Body of pancreas (tissue), 4 donors: Measurements from ENCODE around the gene SLC35F6.

Experiments used
- POLR2A ChIP-seq, 3 donors: fragments of 450-650 bp; IDR thresholded peaks; one replicate each; pipeline ENCODE4 v1.6.1; 2016; ENCODE audit warnings: antibody characterized with exemption in 3 of 3, mild to moderate bottlenecking in 2 of 3
- TF ChIP-seq, protein P1 (sequence below), 7 experiments: fragments of 450-650 bp in 4 of 7; fragments of 200-600 bp in 3 of 7; sonication (generic) in 3 of 7; IDR thresholded peaks; one replicate each; pipeline ENCODE4 v1.5.1; 2016 to 2019; ENCODE audit warnings: antibody characterized with exemption in 7 of 7

DNA sequence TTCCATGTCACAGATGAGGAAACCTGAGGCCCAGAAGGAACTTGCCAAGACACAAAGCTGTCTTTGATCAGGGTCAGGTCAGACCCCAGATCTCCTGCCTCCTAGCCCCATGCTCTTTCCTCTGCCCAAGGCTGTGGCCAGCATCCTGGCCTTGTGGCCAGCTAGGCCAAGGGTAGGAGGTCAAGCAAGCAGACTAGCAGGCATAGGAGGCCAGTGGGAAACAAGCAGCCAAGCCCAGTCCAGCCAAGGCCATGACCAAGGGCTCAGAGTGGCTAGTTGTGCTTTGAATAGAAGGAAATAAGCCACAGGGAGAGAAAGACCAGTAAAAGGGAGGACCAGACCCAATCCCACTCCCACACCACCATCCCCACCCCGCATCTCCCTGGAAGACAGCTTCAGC is 41.2 kb upstream of the SLC35F6 start:
- TF ChIP-seq POLR2A (IDR thresholded peaks at IDR 0.05), result no peak
- TF ChIP-seq, protein P1, sequence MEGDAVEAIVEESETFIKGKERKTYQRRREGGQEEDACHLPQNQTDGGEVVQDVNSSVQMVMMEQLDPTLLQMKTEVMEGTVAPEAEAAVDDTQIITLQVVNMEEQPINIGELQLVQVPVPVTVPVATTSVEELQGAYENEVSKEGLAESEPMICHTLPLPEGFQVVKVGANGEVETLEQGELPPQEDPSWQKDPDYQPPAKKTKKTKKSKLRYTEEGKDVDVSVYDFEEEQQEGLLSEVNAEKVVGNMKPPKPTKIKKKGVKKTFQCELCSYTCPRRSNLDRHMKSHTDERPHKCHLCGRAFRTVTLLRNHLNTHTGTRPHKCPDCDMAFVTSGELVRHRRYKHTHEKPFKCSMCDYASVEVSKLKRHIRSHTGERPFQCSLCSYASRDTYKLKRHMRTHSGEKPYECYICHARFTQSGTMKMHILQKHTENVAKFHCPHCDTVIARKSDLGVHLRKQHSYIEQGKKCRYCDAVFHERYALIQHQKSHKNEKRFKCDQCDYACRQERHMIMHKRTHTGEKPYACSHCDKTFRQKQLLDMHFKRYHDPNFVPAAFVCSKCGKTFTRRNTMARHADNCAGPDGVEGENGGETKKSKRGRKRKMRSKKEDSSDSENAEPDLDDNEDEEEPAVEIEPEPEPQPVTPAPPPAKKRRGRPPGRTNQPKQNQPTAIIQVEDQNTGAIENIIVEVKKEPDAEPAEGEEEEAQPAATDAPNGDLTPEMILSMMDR (IDR thresholded peaks at IDR 0.05), result no peak
